Ovary (tissue), 3 donors: Measurements from ENCODE around the gene MAST4.

Experiments
- POLR2A ChIP-seq: fragments of 450-650 bp; IDR thresholded peaks from one replicate; pipeline ENCODE4 v1.6.1; 2017; ENCODE audit warnings: antibody characterized with exemption, mild to moderate bottlenecking, moderate library complexity
- TF ChIP-seq, protein P1 (sequence below), 3 donors: fragments of 450-650 bp in 2 of 3; fragments of 200-600 bp in 1 of 3; IDR thresholded peaks; one replicate each; pipeline versions ENCODE4 v1.5.1 to v1.8.0; 2016 to 2022; ENCODE audit warnings: antibody characterized with exemption in 3 of 3, mild to moderate bottlenecking in 1 of 3
- donor health status: DM: no; HTN: no; CAD: no.

- TF ChIP-seq, protein P1, sequence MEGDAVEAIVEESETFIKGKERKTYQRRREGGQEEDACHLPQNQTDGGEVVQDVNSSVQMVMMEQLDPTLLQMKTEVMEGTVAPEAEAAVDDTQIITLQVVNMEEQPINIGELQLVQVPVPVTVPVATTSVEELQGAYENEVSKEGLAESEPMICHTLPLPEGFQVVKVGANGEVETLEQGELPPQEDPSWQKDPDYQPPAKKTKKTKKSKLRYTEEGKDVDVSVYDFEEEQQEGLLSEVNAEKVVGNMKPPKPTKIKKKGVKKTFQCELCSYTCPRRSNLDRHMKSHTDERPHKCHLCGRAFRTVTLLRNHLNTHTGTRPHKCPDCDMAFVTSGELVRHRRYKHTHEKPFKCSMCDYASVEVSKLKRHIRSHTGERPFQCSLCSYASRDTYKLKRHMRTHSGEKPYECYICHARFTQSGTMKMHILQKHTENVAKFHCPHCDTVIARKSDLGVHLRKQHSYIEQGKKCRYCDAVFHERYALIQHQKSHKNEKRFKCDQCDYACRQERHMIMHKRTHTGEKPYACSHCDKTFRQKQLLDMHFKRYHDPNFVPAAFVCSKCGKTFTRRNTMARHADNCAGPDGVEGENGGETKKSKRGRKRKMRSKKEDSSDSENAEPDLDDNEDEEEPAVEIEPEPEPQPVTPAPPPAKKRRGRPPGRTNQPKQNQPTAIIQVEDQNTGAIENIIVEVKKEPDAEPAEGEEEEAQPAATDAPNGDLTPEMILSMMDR (IDR thresholded peaks at IDR 0.05) = no peak
- no peak for TF ChIP-seq POLR2A
Observed at GRCh38 chr5:67195406-67196275, 599.4 kb downstream of the MAST4 start.
